NB4 (cell line): ENCODE data around the gene TCOF1.

Experiments used
- POLR2A ChIP-seq: IDR thresholded peaks from 2 replicates; pipeline ENCODE4 v1.6.1; 2011; ENCODE audit warnings: mild to moderate bottlenecking; ENCODE audit not compliant: insufficient read length; ENCODE audit errors: extremely low read depth
- TF ChIP-seq, protein P1 (sequence below): IDR thresholded peaks from one replicate; pipeline ENCODE4 v1.5.1; 2012; ENCODE audit warnings: low read depth, low read length
- TF ChIP-seq, protein P2 (sequence below): IDR thresholded peaks from 2 replicates; pipeline ENCODE4 v1.6.1; 2011; ENCODE audit warnings: low read depth, low read length

DNA sequence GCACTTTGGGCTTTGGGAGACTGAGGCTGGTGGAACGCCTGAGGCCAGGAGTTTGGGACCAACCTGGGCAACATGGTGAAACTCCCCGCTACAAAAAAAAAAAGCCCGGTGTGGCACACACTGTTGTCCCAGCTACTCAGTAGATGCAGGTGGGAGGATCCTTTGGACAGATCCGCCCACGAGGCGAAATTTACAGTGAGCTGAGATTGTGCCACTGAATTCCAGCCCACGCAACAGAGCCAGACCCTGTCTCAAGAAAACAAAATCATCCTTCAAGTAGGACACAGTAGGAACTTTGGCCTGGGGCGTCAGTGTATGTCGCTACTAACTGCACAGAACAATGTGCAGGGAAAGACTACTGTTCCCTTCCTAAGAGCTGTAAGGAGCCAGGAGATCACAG lies 87.3 kb downstream of the TCOF1 start:
- no peak for TF ChIP-seq POLR2A
- TF ChIP-seq, protein P1, sequence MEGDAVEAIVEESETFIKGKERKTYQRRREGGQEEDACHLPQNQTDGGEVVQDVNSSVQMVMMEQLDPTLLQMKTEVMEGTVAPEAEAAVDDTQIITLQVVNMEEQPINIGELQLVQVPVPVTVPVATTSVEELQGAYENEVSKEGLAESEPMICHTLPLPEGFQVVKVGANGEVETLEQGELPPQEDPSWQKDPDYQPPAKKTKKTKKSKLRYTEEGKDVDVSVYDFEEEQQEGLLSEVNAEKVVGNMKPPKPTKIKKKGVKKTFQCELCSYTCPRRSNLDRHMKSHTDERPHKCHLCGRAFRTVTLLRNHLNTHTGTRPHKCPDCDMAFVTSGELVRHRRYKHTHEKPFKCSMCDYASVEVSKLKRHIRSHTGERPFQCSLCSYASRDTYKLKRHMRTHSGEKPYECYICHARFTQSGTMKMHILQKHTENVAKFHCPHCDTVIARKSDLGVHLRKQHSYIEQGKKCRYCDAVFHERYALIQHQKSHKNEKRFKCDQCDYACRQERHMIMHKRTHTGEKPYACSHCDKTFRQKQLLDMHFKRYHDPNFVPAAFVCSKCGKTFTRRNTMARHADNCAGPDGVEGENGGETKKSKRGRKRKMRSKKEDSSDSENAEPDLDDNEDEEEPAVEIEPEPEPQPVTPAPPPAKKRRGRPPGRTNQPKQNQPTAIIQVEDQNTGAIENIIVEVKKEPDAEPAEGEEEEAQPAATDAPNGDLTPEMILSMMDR: no peak
- TF ChIP-seq, protein P2, sequence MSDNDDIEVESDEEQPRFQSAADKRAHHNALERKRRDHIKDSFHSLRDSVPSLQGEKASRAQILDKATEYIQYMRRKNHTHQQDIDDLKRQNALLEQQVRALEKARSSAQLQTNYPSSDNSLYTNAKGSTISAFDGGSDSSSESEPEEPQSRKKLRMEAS: no peak
